Activated CD8-positive, alpha-beta T cell treated with anti-CD3 and anti-CD28 coated beads for 36 hours (primary cell): ENCODE results near the gene PTK6. TPM values are rescaled to one million over a fixed set of nuclear protein-coding genes. Genes with fewer than 3 reads are reported as not detected.

Experiments
- ATAC-seq: fragments of 200-7000 bp; cut with Tn5 transposase; one replicate; pipeline ENCODE4 v1.10.0; 2021; ENCODE audit warnings: mild to moderate bottlenecking, moderate library complexity
- CTCF ChIA-PET: fragments of 350-600 bp; sonication (Branson Sonifier 250); formaldehyde crosslinking; loops from one replicate; lab custom pipeline; 2021; ENCODE audit warnings: antibody characterized with exemption; lab: Charles Lee
- POLR2A ChIA-PET: fragments of 350-600 bp; sonication (Branson Sonifier 250); formaldehyde crosslinking; loops from one replicate; lab custom pipeline; 2021; ENCODE audit warnings: antibody characterized with exemption; lab: Charles Lee
- DNase-seq: peaks from one replicate; pipeline ENCODE4 v3.0.0-alpha.2; 2020
- H3K27ac Mint-ChIP-seq: one replicate; pipeline ENCODE4 v1.8.0; 2021; ENCODE audit warnings: mild to moderate bottlenecking, mixed read lengths
- H3K27me3 Mint-ChIP-seq: one replicate; pipeline ENCODE4 v1.8.0; 2021; ENCODE audit warnings: mixed read lengths
- H3K36me3 Mint-ChIP-seq: one replicate; pipeline ENCODE4 v1.8.0; 2021; ENCODE audit warnings: low read depth, mixed read lengths
- H3K4me1 Mint-ChIP-seq: one replicate; pipeline ENCODE4 v1.8.0; 2021; ENCODE audit warnings: low read depth, mixed read lengths
- H3K4me3 Mint-ChIP-seq: one replicate; pipeline ENCODE4 v1.8.0; 2021; ENCODE audit warnings: mild to moderate bottlenecking, moderate library complexity, mixed read lengths
- H3K9me3 Mint-ChIP-seq: one replicate; pipeline ENCODE4 v1.8.0; 2021; ENCODE audit warnings: mixed read lengths
- CTCF ChIP-seq: fragments of 200-600 bp; IDR thresholded peaks from one replicate; pipeline ENCODE4 v1.8.0; 2022; ENCODE audit warnings: antibody characterized with exemption, mild to moderate bottlenecking
- intact Hi-C: fragments of 100-400 bp; cut with micrococcal nuclease; formaldehyde crosslinking; loops from one replicate; pipeline ENCODE4 v1.10.0; 2022
- total RNA-seq, 2 experiments: library from RNA; stranded (reverse); gene quantifications; one replicate each; pipeline ENCODE4 v1.2.3, GENCODE V29; 2021

PTK6 gene
- total RNA-seq, 2 experiments from 2014 or later = 0.18 TPM; not detected in 1

- Mint-ChIP-seq H3K36me3 (no peaks in the 10 kb centered on the region), H3K4me3 (no peak overlapping the region), H3K27ac (no peak overlapping the region), H3K27me3 (peaks cover 17% of the 10 kb centered on the region), H3K4me1 (no peaks in the 10 kb centered on the region), H3K9me3 (no peaks in the 10 kb centered on the region)
- intact Hi-C loops = no loop called here
- CTCF ChIA-PET = no interaction called here
- DNase-seq = no peak
- no peak for ATAC-seq
- POLR2A ChIA-PET = interaction anchor here (1.0 kb wide), 1 partner anchor 29 kb away, joined by 3 read pairs; no protein-coding TSS in a partner anchor
- no peak for TF ChIP-seq CTCF
Observed at GRCh38 chr20:63492518-63492917, 44.7 kb downstream of the PTK6 start.

GRCh38 chr20:63491635-63492230 is 45.4 kb downstream of the PTK6 start:
- DNase-seq (no peak), ATAC-seq (no peak)
- H3K27ac Mint-ChIP-seq = no peak overlapping the region
- peaks cover 11% of the 10 kb centered on the region for H3K27me3 Mint-ChIP-seq
- intact Hi-C loops = no loop called here
- H3K4me1 Mint-ChIP-seq = no peaks in the 10 kb centered on the region
- no peak overlapping the region for H3K4me3 Mint-ChIP-seq
- POLR2A ChIA-PET = no interaction called here
- no peaks in the 10 kb centered on the region for H3K9me3 Mint-ChIP-seq
- H3K36me3 Mint-ChIP-seq = no peaks in the 10 kb centered on the region
- CTCF ChIA-PET = no interaction called here
- no peak for TF ChIP-seq CTCF

- Mint-ChIP-seq H3K27me3 (peaks cover 11% of the 10 kb centered on the region), H3K4me1 (no peaks in the 10 kb centered on the region), H3K4me3 (no peak overlapping the region), H3K27ac (no peak overlapping the region), H3K36me3 (no peaks in the 10 kb centered on the region), H3K9me3 (no peaks in the 10 kb centered on the region)
- DNase-seq = no peak
- POLR2A ChIA-PET = no interaction called here
- TF ChIP-seq CTCF = no peak
- no peak for ATAC-seq
- intact Hi-C loops = no loop called here
- CTCF ChIA-PET = no interaction called here
Observed at GRCh38 chr20:63491078-63491477, 46.1 kb downstream of the PTK6 start.

GRCh38 chr20:63490416-63490815 is 46.8 kb downstream of the PTK6 start:
- ChIA-PET CTCF (no interaction called here), POLR2A (no interaction called here)
- no peak for ATAC-seq
- Mint-ChIP-seq H3K27me3 (peaks cover 13% of the 10 kb centered on the region), H3K36me3 (no peaks in the 10 kb centered on the region), H3K4me3 (no peak overlapping the region), H3K9me3 (no peaks in the 10 kb centered on the region), H3K4me1 (no peaks in the 10 kb centered on the region), H3K27ac (no peak overlapping the region)
- DNase-seq = no peak
- intact Hi-C loops = no loop called here
- no peak for TF ChIP-seq CTCF

- DNase-seq = no peak
- TF ChIP-seq CTCF = no peak
- no peaks in the 10 kb centered on the region for H3K36me3 Mint-ChIP-seq
- intact Hi-C loops = no loop called here
- ChIA-PET CTCF (no interaction called here), POLR2A (no interaction called here)
- H3K27ac Mint-ChIP-seq = no peak overlapping the region
- no peaks in the 10 kb centered on the region for H3K4me1 Mint-ChIP-seq
- H3K27me3 Mint-ChIP-seq = peaks cover 17% of the 10 kb centered on the region
- no peak overlapping the region for H3K4me3 Mint-ChIP-seq
- ATAC-seq = no peak
- no peaks in the 10 kb centered on the region for H3K9me3 Mint-ChIP-seq
Observed at GRCh38 chr20:63488315-63489251, 48.6 kb downstream of the PTK6 start.
